D721Med (cell line): Measurements from ENCODE around the gene COL21A1.

Experiments used
- DNase-seq: peaks from one replicate; pipeline ENCODE4 v3.0.0; 2011; ENCODE audit warnings: low spot score; ENCODE audit not compliant: insufficient read length
- FAIRE-seq: peaks from 2 replicates; lab custom pipeline; 2011; peaks lifted over from hg19 to GRCh38; lab: Jason Lieb, UNC
- TF ChIP-seq, protein P1 (sequence below): IDR thresholded peaks from 2 replicates; pipeline ENCODE4 v1.5.1; 2012; ENCODE audit warnings: mild to moderate bottlenecking, control low read depth; ENCODE audit not compliant: insufficient read depth; ENCODE audit errors: missing control alignments

The COL21A1 gene

DNA sequence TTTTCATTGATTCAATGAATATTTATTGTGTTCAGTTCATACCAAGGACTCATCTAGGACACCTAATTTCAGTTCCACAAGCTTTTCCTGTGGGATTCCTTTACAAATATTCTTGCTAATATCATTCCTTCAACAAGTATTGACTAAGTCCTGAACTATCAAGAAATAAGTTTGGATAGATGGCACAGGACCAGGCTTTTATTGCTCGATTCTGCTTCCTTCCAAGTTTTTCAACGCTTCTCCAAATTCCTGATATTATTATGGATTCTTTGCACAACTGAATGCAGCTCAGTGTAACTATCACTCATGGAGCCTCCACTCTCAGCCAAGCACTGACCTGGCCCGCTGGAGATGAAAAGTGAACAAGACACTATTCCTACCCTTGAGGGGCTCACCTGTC, 32.7 kb upstream of the COL21A1 start:
- no peak for DNase-seq
- FAIRE-seq = no peak
- TF ChIP-seq, protein P1, sequence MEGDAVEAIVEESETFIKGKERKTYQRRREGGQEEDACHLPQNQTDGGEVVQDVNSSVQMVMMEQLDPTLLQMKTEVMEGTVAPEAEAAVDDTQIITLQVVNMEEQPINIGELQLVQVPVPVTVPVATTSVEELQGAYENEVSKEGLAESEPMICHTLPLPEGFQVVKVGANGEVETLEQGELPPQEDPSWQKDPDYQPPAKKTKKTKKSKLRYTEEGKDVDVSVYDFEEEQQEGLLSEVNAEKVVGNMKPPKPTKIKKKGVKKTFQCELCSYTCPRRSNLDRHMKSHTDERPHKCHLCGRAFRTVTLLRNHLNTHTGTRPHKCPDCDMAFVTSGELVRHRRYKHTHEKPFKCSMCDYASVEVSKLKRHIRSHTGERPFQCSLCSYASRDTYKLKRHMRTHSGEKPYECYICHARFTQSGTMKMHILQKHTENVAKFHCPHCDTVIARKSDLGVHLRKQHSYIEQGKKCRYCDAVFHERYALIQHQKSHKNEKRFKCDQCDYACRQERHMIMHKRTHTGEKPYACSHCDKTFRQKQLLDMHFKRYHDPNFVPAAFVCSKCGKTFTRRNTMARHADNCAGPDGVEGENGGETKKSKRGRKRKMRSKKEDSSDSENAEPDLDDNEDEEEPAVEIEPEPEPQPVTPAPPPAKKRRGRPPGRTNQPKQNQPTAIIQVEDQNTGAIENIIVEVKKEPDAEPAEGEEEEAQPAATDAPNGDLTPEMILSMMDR = no peak

DNA sequence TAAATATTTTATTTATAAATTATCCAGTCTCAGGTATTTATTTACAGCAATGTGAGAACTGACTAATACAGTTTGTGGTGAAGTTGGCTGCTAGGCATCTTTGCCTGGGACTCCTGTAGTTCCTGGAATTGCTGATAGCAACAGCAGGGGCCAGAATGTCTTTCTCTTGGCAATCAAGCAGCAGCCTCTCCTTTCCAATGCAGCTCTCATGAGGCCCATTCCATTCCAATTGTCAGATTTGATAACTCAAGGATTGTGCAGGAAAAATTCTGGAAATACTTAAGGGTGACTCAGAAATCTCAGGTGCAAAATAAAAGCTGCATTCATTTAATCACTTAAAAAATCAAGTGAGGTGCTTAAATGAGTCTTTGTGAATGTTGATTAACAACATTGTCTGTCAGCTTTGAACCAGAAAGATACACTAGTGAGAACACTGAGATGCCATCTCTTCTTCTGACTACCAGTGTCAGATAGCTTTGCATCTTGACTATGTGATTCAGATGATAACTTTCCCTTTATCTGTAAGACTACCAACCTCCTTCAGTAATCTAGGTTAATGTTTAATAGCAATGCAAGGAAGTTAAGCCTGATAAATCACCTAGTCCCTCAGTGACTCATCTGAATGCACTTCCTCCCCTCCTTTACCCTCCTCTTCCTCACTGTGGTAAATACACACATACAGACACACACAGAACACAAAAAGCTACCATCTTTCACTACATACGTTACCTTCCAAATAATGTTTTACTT, 32.1 kb upstream of the COL21A1 start:
- FAIRE-seq (peak; percentile 44), DNase-seq (no peak)
- TF ChIP-seq, protein P1 = no peak

DNA sequence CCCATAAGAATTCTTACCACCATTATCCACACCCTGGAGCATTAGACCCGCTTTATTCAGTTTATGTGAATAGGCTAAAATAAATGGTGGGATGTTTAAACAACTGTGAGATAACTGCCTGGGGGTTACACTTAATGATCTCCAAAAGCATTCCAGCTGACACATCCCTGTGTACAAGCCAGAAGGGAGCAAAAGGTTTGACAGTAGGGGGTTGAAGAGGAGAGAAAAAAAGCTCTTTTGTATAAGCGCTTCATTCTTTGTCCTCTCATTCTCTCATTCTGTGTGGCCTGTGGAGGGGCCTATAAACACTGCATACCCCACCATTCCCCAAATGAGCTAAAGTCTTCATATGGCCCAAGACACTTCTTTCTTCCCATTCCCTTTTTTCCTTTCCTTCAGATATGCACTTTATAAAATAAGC, 30.8 kb upstream of the COL21A1 start:
- no peak for DNase-seq
- FAIRE-seq = no peak
- TF ChIP-seq, protein P1 = no peak

DNA sequence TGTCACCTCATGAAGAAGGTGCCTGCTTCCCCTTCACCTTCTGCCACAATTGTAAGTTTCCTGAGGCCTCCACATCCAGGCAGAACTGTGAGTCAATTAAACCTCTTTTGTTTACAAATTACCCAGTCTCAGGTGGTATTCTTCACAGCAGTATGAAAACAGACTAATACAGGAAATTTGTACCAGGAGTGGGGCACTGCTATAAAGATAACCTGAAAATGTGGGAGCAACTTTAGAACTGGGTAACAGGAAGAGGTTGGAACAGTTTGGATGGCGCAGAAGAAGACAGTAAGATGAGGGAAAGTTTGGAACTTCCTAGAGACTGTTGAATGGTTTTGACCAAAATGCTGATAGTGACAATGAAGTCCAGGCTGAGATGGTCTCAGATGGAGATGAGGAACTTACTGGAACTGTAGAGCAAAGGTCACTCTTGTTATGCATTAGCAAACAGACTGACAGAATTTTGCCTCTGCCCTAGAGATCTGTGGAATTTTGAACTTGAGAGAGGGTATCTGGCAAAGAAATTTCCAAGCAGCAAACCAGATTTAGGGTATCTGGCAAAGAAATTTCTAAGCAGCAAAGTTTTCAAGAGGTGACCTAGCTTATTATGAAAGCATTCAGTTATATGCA, 23.5 kb upstream of the COL21A1 start:
- TF ChIP-seq, protein P1 = no peak
- FAIRE-seq (no peak), DNase-seq (no peak)

DNA sequence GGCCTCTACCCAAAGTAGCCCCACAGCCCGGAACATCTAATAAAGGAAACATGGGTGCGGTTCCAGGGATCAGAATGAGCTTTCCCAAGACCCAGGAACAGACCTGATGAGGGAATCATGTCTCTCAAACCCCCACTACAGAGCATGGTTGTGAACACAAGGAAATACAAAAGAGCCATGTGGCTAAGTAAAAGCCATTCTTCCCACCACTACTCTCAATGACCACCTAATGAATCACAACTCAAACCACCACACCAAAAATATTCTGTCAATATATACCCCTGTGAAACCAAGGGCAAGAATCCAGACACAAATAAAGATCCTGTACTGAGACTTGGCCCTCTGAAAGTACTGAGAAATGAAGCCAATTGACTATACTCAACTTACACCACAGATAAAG, 20.9 kb upstream of the COL21A1 start:
- TF ChIP-seq, protein P1 = no peak
- no peak for FAIRE-seq
- no peak for DNase-seq

DNA sequence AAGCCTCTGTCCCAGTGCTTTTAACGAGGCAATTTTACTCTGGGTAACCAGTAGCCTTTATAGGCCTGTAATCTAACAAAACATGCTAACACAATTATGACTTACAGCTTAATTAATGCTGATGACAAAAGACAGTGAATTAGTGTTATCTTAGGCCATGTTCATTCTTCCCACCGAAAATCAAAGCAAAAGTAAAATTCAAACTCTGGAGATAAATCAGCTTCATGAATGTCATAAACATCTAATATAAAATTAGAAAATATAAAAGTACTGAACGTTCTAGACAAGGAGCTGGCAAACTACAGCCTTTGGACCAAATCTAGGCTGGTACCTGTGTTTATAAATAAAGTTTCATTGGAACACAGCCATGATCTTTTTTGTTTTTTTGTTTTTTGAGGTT, 18.6 kb upstream of the COL21A1 start:
- no peak for FAIRE-seq

More for the DNA sequence above, 18.6 kb upstream of the COL21A1 start:
- TF ChIP-seq, protein P1 = no peak
- DNase-seq = no peak
